ENCODE results near the gene ITGA4.

DNA sequence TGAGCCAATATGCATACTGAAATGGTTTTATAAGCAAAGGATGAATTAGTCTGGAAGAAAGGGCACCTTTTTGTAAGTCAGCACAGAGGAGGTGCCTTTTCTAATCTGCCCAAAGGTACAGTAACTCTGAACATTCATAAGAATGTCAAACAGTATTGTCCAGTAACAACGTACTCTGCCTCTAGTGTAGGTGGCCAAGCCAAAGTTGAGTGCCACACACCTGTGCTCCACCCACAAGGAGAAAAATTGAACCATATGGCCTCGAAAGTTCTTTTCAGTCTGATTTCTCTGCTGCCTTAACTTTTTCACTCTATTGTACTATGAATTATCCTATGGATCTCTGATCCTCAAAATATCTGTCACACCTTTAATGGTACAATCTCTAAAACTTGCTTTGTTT is 112.9 kb downstream of the ITGA4 start:
- TF ChIP-seq CBX2 (IDR thresholded peaks at IDR 0.05; ENCODE audit: borderline replicate concordance, low read depth) (no peak), RNF2 (IDR thresholded peaks at IDR 0.05; ENCODE audit: borderline replicate concordance, low read depth) (no peak), SMC3 (IDR thresholded peaks at IDR 0.05) (no peak), RFX5 (IDR thresholded peaks at IDR 0.05) (no peak), CBX8 (IDR thresholded peaks at IDR 0.05) (no peak), POLR2A (IDR thresholded peaks at IDR 0.05; ENCODE audit: low read length) (no peak), TP53 (CRISPR knock-in tag; IDR thresholded peaks at IDR 0.05) (no peak), RAD21 (conservative IDR thresholded peaks at IDR 0.05 in 1 of 2, IDR thresholded peaks at IDR 0.05 in 1 of 2) (no peak), ESRRA (IDR thresholded peaks at IDR 0.05; ENCODE audit: borderline replicate concordance, low read length) (no peak)
- TF ChIP-seq, protein P1, sequence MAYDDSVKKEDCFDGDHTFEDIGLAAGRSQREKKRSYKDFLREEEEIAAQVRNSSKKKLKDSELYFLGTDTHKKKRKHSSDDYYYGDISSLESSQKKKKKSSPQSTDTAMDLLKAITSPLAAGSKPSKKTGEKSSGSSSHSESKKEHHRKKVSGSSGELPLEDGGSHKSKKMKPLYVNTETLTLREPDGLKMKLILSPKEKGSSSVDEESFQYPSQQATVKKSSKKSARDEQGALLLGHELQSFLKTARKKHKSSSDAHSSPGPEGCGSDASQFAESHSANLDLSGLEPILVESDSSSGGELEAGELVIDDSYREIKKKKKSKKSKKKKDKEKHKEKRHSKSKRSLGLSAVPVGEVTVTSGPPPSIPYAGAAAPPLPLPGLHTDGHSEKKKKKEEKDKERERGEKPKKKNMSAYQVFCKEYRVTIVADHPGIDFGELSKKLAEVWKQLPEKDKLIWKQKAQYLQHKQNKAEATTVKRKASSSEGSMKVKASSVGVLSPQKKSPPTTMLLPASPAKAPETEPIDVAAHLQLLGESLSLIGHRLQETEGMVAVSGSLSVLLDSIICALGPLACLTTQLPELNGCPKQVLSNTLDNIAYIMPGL (CRISPR knock-in tag; IDR thresholded peaks at IDR 0.05; ENCODE audit: borderline replicate concordance), result no peak
- TF ChIP-seq, protein P2, sequence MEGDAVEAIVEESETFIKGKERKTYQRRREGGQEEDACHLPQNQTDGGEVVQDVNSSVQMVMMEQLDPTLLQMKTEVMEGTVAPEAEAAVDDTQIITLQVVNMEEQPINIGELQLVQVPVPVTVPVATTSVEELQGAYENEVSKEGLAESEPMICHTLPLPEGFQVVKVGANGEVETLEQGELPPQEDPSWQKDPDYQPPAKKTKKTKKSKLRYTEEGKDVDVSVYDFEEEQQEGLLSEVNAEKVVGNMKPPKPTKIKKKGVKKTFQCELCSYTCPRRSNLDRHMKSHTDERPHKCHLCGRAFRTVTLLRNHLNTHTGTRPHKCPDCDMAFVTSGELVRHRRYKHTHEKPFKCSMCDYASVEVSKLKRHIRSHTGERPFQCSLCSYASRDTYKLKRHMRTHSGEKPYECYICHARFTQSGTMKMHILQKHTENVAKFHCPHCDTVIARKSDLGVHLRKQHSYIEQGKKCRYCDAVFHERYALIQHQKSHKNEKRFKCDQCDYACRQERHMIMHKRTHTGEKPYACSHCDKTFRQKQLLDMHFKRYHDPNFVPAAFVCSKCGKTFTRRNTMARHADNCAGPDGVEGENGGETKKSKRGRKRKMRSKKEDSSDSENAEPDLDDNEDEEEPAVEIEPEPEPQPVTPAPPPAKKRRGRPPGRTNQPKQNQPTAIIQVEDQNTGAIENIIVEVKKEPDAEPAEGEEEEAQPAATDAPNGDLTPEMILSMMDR (IDR thresholded peaks at IDR 0.05), result no peak
- TF ChIP-seq, protein P3, sequence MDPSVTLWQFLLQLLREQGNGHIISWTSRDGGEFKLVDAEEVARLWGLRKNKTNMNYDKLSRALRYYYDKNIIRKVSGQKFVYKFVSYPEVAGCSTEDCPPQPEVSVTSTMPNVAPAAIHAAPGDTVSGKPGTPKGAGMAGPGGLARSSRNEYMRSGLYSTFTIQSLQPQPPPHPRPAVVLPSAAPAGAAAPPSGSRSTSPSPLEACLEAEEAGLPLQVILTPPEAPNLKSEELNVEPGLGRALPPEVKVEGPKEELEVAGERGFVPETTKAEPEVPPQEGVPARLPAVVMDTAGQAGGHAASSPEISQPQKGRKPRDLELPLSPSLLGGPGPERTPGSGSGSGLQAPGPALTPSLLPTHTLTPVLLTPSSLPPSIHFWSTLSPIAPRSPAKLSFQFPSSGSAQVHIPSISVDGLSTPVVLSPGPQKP (IDR thresholded peaks at IDR 0.05; ENCODE audit: low read depth, low read length), result no peak
- TF ChIP-seq, protein P4, sequence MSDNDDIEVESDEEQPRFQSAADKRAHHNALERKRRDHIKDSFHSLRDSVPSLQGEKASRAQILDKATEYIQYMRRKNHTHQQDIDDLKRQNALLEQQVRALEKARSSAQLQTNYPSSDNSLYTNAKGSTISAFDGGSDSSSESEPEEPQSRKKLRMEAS (IDR thresholded peaks at IDR 0.05), result no peak
- TF ChIP-seq, protein P5, sequence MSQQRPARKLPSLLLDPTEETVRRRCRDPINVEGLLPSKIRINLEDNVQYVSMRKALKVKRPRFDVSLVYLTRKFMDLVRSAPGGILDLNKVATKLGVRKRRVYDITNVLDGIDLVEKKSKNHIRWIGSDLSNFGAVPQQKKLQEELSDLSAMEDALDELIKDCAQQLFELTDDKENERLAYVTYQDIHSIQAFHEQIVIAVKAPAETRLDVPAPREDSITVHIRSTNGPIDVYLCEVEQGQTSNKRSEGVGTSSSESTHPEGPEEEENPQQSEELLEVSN (IDR thresholded peaks at IDR 0.05; ENCODE audit: borderline replicate concordance, low read depth), result no peak

Data from A549 (cell line).